ACHN (cell line): Measurements from ENCODE around the gene FAM98B.

Experiments
- DNase-seq: peaks from one replicate; pipeline ENCODE4 v3.0.0-alpha.2; 2015
- in situ Hi-C: cut with HindIII; loops from 2 replicates; pipeline ENCODE4 v1.10.0; 2017; ENCODE audit warnings: low sequenced_read_pairs, low pct_ligation_motif_present, low pct_unique_long_range_greater_than_20kb

The FAM98B gene

DNA sequence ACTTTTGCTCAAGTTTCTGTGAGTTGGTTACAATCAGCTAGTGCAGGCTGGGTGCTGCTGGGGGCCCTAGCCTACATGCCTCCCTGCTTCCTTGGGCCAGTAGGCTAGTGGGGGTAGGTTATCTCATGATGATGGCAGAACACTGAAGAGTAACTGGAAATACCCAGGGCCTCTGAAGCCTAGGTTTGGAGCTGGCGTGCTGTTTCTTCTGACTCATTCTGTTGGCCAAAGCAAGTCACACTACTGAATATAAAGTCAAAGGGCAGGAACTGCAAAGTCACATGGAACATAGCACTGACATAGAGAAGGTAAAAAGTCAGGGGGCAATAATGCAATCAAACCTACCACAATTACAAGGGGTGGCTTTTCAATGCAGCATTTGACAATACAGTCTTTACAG is 76.2 kb downstream of the FAM98B start:
- in situ Hi-C loops = no loop called here

DNA sequence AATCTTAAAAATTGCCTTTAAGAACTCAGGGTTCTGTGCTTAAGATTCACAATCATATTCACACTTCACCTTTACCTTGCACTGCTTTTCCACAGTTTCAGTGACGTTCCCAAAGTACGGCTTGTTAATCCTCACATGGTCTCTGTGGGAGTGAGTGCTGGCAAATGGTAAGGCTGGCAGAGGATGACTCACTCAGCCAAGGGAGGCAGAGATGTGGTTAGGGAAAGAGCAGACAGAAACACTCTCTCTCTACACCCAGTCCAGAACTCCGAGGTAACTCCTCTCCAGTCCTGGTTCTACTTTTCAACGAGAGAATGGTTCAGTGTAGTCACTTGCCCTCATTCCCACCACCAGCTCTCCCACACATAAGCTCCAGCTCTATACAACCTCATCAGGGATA is 77.6 kb downstream of the FAM98B start:
- peak; percentile 71 for DNase-seq
- in situ Hi-C loops = no loop called here

More for the DNA sequence above, 76.2 kb downstream of the FAM98B start:
- no peak for DNase-seq

DNA sequence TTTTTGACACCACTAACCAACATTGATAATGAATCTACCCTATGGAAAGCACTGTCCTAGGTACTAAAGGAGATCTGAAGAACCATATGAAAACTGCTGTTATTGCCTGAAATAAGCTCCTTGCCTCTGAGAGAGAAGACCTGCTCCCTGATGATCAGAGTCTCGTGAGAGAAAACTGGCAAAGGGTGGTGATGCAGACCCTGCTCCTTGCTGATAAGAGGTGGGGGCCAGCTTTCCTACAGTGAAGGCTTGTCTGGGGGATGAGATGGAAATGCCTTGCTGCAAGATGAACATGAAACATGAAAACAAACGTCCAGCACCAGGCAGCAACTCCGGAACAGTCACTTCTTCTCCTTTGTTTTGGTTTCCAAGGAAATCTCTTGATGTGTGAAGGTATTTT is 78.8 kb downstream of the FAM98B start:
- in situ Hi-C loops = no loop called here
- DNase-seq = no peak

DNA sequence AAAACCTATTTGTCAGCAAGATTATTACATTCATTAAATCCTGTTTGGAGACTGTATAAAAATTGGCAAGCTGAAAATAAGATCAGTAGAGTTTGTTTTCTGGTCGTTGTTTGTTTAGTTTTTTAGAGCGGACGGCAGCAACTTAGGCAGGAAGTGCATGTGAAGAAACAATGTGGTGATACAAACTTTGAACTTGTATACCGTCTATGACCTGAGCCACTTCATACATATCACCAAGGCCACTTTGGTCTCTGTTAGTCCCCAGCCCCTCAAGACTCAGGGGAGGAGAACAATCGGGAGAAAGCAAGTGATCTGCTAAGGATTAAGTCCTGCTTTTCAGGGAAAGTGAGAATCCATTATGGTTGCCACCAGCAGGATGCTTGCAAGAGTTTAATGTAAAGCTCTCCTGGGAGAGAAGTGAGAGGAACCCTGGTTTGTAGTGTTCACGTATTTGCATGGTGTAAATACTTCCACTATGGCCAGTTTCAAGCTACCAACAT is 79.5 kb downstream of the FAM98B start:
- DNase-seq = no peak
- in situ Hi-C loops = no loop called here

DNA sequence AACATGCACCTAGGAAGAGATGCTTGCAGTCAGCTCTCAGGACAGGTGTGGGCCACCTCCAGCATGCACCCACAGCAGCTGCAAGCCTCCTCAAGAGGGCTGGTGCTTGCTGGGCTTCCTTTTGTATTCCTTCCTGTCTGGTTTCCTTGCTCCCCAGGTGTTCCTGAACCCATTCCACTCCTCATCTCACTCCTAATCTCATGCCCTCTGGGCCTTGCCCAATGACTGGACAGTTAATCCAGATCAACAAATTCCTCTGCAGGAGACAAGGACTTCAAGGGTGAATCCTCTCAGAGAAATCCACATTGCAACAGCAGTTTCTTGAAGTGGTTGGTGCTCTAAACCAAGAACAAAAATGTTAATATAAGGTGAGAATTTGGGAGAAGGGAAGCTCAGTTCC is 80.0 kb downstream of the FAM98B start:
- no peak for DNase-seq
- in situ Hi-C loops = no loop called here

DNA sequence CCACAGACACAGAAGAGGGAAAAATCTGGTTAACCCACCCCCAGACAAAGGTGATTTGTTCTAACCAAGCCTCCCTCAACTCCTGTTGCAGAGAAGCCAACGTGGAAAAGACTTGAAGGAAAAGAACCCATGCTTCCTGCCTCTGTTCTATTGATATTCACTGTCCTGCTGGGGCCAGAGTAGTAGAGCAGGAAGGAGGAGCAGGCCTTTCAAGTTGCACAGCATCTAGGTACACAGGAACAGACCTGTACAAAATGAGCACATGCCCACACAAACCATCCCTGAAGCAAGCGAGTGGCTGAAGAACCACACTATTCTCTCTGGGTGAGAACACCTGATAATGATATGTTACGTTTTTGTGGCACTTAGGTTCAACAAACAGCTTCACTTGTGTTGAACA is 80.8 kb downstream of the FAM98B start:
- DNase-seq = no peak
- in situ Hi-C loops = no loop called here

DNA sequence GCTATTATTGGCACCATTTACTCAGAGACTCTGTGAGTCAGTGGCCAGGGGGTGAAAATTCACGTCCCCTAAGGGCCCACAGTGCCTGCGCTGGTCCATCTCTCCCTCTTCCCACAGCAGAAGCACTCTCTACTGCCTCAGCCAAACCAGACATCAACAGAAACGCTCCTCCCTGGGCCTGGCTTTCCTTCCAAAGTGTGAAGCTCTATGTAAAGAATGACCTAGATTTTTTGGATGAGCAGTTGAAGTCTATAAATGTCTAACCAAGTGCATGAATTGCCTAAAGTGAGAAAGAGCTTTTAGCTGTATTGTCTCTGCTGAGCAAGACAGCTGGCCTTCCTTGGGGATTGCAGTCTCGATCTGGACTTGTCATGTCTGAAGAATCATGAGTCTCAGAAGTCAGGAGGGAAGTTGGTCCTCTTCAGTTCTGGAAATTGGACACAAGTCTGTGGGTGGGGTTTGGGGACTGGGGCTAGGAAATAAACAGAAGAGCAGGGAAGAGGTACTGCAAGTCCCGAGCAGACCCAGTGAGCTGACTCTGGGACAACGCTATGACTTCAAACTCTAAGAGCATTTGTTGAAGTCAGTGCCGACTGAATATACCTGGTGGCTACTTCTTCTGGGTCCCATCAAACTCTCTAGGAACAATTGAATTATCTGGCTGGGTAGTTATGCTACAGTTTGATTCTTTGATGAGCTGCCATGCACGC is 81.7 kb downstream of the FAM98B start:
- in situ Hi-C loops = no loop called here
- DNase-seq = no peak

DNA sequence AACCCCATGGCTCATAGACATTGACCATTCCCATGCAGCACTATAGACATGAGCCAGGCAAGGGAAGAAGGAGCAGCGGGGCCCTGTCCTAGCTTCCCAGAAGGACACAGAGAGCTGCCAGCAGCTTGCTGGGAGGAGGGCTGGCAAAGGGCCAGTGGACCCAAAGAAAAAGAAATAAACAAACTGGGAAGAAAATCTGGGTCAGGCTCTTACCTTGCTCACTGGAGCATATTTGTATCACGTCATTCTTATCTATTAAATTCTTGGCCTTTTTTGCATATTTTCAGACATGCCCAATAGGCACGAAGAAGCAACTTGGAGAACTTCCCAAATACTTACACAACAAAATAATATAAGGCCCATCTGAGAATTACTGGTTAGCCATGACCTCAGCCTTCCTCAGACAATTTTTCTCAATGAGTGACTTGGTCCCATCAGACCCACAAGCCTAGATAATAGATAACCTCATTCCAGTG is 82.3 kb downstream of the FAM98B start:
- in situ Hi-C loops = no loop called here
- peak; percentile 24 for DNase-seq
